MCF 10A (cell line): ENCODE results near the gene KCNJ14. TPM values are rescaled to one million over a fixed set of nuclear protein-coding genes. Genes with fewer than 3 reads are reported as not detected.

ENCODE experiments used
- BruUV-seq: library from RNA; stranded (reverse); fragments of 400-500 nt; replicated peaks from 2 replicates; lab custom pipeline; 2021; lab: Mats Ljungman, UMichigan
- CTCF ChIA-PET: fragments of 300-600 bp; sonication (Branson Sonifier 250); formaldehyde crosslinking; extraction: SDS; loops from one replicate; lab custom pipeline; 2021; ENCODE audit warnings: antibody characterized with exemption, inconsistent platforms; lab: Yijun Ruan, JAX
- POLR2A ChIA-PET: fragments of 300-600, 350-650 bp; sonication (Branson Sonifier 250); formaldehyde crosslinking; extraction: SDS; loops from one replicate; lab custom pipeline; 2020; ENCODE audit warnings: antibody characterized with exemption, inconsistent platforms; lab: Yijun Ruan, JAX
- DNase-seq: peaks from one replicate; pipeline ENCODE4 v3.0.0-alpha.2; 2018; ENCODE audit not compliant: unreplicated experiment
- H3K27ac Mint-ChIP-seq: one replicate; pipeline ENCODE4 v1.8.0; 2022; ENCODE audit warnings: mild to moderate bottlenecking, low read depth, mixed read lengths; ENCODE audit not compliant: unreplicated experiment
- H3K27me3 Mint-ChIP-seq: one replicate; pipeline ENCODE4 v1.8.0; 2022; ENCODE audit warnings: mixed read lengths; ENCODE audit not compliant: insufficient read depth, unreplicated experiment
- H3K36me3 Mint-ChIP-seq: one replicate; pipeline ENCODE4 v1.8.0; 2022; ENCODE audit warnings: mild to moderate bottlenecking, moderate library complexity, mixed read lengths; ENCODE audit not compliant: insufficient read depth, unreplicated experiment
- H3K4me1 Mint-ChIP-seq: one replicate; pipeline ENCODE4 v1.8.0; 2022; ENCODE audit warnings: mixed read lengths; ENCODE audit not compliant: insufficient read depth, unreplicated experiment
- H3K4me3 Mint-ChIP-seq: one replicate; pipeline ENCODE4 v1.8.0; 2022; ENCODE audit warnings: mild to moderate bottlenecking, moderate library complexity, mixed read lengths; ENCODE audit not compliant: unreplicated experiment
- H3K9me3 Mint-ChIP-seq: one replicate; pipeline ENCODE4 v1.8.0; 2022; ENCODE audit warnings: mixed read lengths; ENCODE audit not compliant: unreplicated experiment
- CTCF ChIP-seq: fragments of 200-600 bp; IDR thresholded peaks from one replicate; pipeline ENCODE4 v1.8.0; 2022; ENCODE audit warnings: antibody characterized with exemption, mild to moderate bottlenecking; ENCODE audit not compliant: unreplicated experiment
- intact Hi-C: fragments of 100-400 bp; cut with micrococcal nuclease; formaldehyde crosslinking; loops from 2 replicates; pipeline ENCODE4 v1.14.1; 2022
- total RNA-seq: library from RNA; stranded (reverse); gene quantifications from 2 replicates; pipeline ENCODE4 v1.2.3, GENCODE V29; 2022

Gene KCNJ14
- total RNA-seq, 1 experiment from 2014 or later: 1.6 TPM

GRCh38 chr19:48458016-48458415 lies 2.6 kb downstream of the KCNJ14 start:
- no peak for TF ChIP-seq CTCF
- intact Hi-C loops: no loop called here
- H3K27me3 Mint-ChIP-seq: no peaks in the 10 kb centered on the region
- no peak for DNase-seq
- CTCF ChIA-PET: no interaction called here
- no TSS peak for BruUV-seq
- no peak overlapping the region for H3K4me3 Mint-ChIP-seq
- POLR2A ChIA-PET: interaction anchor here (1.7 to 2.0 kb wide), 2 partner anchors 9 to 11 kb away, joined by 5 to 6 read pairs; no protein-coding TSS in a partner anchor
- peaks cover 9% of the 10 kb centered on the region for H3K4me1 Mint-ChIP-seq
- H3K36me3 Mint-ChIP-seq: peaks cover 79% of the 10 kb centered on the region
- no peaks in the 10 kb centered on the region for H3K9me3 Mint-ChIP-seq
- no peak overlapping the region for H3K27ac Mint-ChIP-seq

GRCh38 chr19:48461651-48461981 lies 6.2 kb downstream of the KCNJ14 start:
- Mint-ChIP-seq H3K9me3 (no peaks in the 10 kb centered on the region), H3K36me3 (peaks cover 68% of the 10 kb centered on the region), H3K27ac (no peak overlapping the region), H3K4me1 (peaks cover 3% of the 10 kb centered on the region), H3K27me3 (no peaks in the 10 kb centered on the region), H3K4me3 (no peak overlapping the region)
- intact Hi-C loops: no loop called here
- no peak for DNase-seq
- CTCF ChIA-PET: interaction anchor here (1.1 kb wide), 1 partner anchor 192 kb away, joined by 4 read pairs; no protein-coding TSS in a partner anchor
- POLR2A ChIA-PET: interaction anchor here (0.6 kb wide), 1 partner anchor 10 kb away, joined by 3 read pairs; no protein-coding TSS in a partner anchor
- BruUV-seq: no TSS peak
- no peak for TF ChIP-seq CTCF

GRCh38 chr19:48461982-48462655 lies 6.7 kb downstream of the KCNJ14 start:
- peaks cover 6% of the 10 kb centered on the region for H3K4me1 Mint-ChIP-seq
- H3K27me3 Mint-ChIP-seq: no peaks in the 10 kb centered on the region
- H3K27ac Mint-ChIP-seq: no peak overlapping the region
- no peak overlapping the region for H3K4me3 Mint-ChIP-seq
- no peak for DNase-seq
- peaks cover 63% of the 10 kb centered on the region for H3K36me3 Mint-ChIP-seq
- ChIA-PET CTCF (interaction anchor here (0.6 to 1.1 kb wide), 2 partner anchors 127 to 193 kb away, joined by 4 read pairs; no protein-coding TSS in a partner anchor), POLR2A (no interaction called here)
- TF ChIP-seq CTCF: no peak
- H3K9me3 Mint-ChIP-seq: no peaks in the 10 kb centered on the region
- BruUV-seq: no TSS peak
- intact Hi-C loops: no loop called here

GRCh38 chr19:48465215-48465614 lies 9.8 kb downstream of the KCNJ14 start:
- CTCF ChIA-PET: no interaction called here

More at GRCh38 chr19:48465215-48465614, 9.8 kb downstream of the KCNJ14 start:
- H3K27me3 Mint-ChIP-seq: no peaks in the 10 kb centered on the region
- H3K27ac Mint-ChIP-seq: peak overlapping the region; percentile 37
- peaks cover 42% of the 10 kb centered on the region for H3K36me3 Mint-ChIP-seq
- no peak for TF ChIP-seq CTCF
- intact Hi-C loops: no loop called here
- peaks cover 6% of the 10 kb centered on the region for H3K4me1 Mint-ChIP-seq
- no TSS peak for BruUV-seq
- H3K9me3 Mint-ChIP-seq: no peaks in the 10 kb centered on the region
- DNase-seq: no peak
- no peak overlapping the region for H3K4me3 Mint-ChIP-seq
- POLR2A ChIA-PET: no interaction called here
